H9 (cell line): ENCODE data around the gene ATXN7L3B. TPM values are rescaled to one million over a fixed set of nuclear protein-coding genes. Genes with fewer than 3 reads are reported as not detected.

Experiments
- DNase-seq: peaks from one replicate; pipeline ENCODE4 v3.0.0-alpha.2; 2017
- H2AFZ ChIP-seq: one replicate; pipeline ENCODE4 v1.6.1; 2013; ENCODE audit warnings: mild to moderate bottlenecking, low read length, control low read depth, moderate library complexity
- H2AK5ac ChIP-seq: 2 replicates; pipeline ENCODE4 v1.6.1; 2013; ENCODE audit warnings: low read length, control low read depth, mixed read lengths; ENCODE audit not compliant: insufficient read length
- H2BK120ac ChIP-seq: one replicate; pipeline ENCODE4 v1.6.1; 2013; ENCODE audit warnings: low read depth, mild to moderate bottlenecking, low read length, control low read depth, inconsistent platforms; ENCODE audit not compliant: poor library complexity, severe bottlenecking
- H2BK12ac ChIP-seq: 2 replicates; pipeline ENCODE4 v1.6.1; 2013; ENCODE audit warnings: low read length, control low read depth, mixed read lengths, low read depth; ENCODE audit not compliant: insufficient read length
- H2BK15ac ChIP-seq: 2 replicates; pipeline ENCODE4 v1.6.1; 2013; ENCODE audit warnings: low read depth, low read length, control low read depth
- H2BK20ac ChIP-seq: one replicate; pipeline ENCODE4 v1.6.1; 2013; ENCODE audit warnings: low read depth, mild to moderate bottlenecking, low read length, control low read depth, inconsistent platforms; ENCODE audit not compliant: poor library complexity, severe bottlenecking
- H2BK5ac ChIP-seq: 2 replicates; pipeline ENCODE4 v1.6.1; 2013; ENCODE audit warnings: low read length, control low read depth, mixed read lengths; ENCODE audit not compliant: insufficient read length
- H3K14ac ChIP-seq: 2 replicates; pipeline ENCODE4 v1.6.1; 2013; ENCODE audit warnings: low read length, control low read depth; ENCODE audit not compliant: insufficient read depth
- H3K18ac ChIP-seq: 2 replicates; pipeline ENCODE4 v1.6.1; 2013; ENCODE audit warnings: low read depth, mild to moderate bottlenecking, mixed read lengths, low read length, control low read depth; ENCODE audit not compliant: insufficient read length
- H3K23ac ChIP-seq: 2 replicates; pipeline ENCODE4 v1.6.1; 2013; ENCODE audit warnings: low read length, control low read depth, mixed read lengths, low read depth; ENCODE audit not compliant: insufficient read length
- H3K23me2 ChIP-seq: 2 replicates; pipeline ENCODE4 v1.6.1; 2013; ENCODE audit warnings: low read depth, mild to moderate bottlenecking, mixed read lengths, low read length, control low read depth; ENCODE audit not compliant: insufficient read length, poor library complexity, severe bottlenecking
- H3K27ac ChIP-seq: 2 replicates; pipeline ENCODE4 v1.5.1; 2013; ENCODE audit warnings: low read length, control low read depth, mixed read lengths, low read depth; ENCODE audit not compliant: insufficient read length
- H3K27me3 ChIP-seq: 2 replicates; pipeline ENCODE4 v1.6.1; 2013; ENCODE audit warnings: low read length, control low read depth, inconsistent platforms; ENCODE audit not compliant: insufficient read depth
- H3K4ac ChIP-seq: 2 replicates; pipeline ENCODE4 v1.6.1; 2013; ENCODE audit warnings: low read depth, mild to moderate bottlenecking, control low read depth, inconsistent platforms, low read length, moderate library complexity
- H3K4me1 ChIP-seq: 2 replicates; pipeline ENCODE4 v1.6.1; 2013; ENCODE audit warnings: low read length, control low read depth, inconsistent platforms; ENCODE audit not compliant: insufficient read depth
- H3K4me2 ChIP-seq: 2 replicates; pipeline ENCODE4 v1.6.1; 2013; ENCODE audit warnings: low read length, control low read depth, mixed read lengths; ENCODE audit not compliant: insufficient read length, insufficient read depth
- H3K56ac ChIP-seq: 2 replicates; pipeline ENCODE4 v1.6.1; 2013; ENCODE audit warnings: low read depth, mild to moderate bottlenecking, mixed read lengths, low read length, control low read depth; ENCODE audit not compliant: insufficient read length
- H3K79me1 ChIP-seq: 2 replicates; pipeline ENCODE4 v1.6.1; 2013; ENCODE audit warnings: low read depth, mild to moderate bottlenecking, moderate library complexity, low read length, control low read depth, inconsistent platforms; ENCODE audit not compliant: insufficient read depth, poor library complexity, severe bottlenecking
- H3K79me2 ChIP-seq: 2 replicates; pipeline ENCODE4 v1.6.1; 2013; ENCODE audit warnings: low read length, control low read depth, inconsistent platforms; ENCODE audit not compliant: insufficient read depth
- H3K9ac ChIP-seq: 2 replicates; pipeline ENCODE4 v1.6.1; 2013; ENCODE audit warnings: low read length, control low read depth, mixed read lengths; ENCODE audit not compliant: insufficient read length; ENCODE audit errors: extremely low read depth
- H3K9me3 ChIP-seq: one replicate; pipeline ENCODE4 v1.6.1; 2013; ENCODE audit warnings: low read depth, low read length, inconsistent platforms; ENCODE audit not compliant: control insufficient read depth
- H3T11ph ChIP-seq: one replicate; pipeline ENCODE4 v1.6.1; 2013; ENCODE audit warnings: mild to moderate bottlenecking, low read length, control low read depth, inconsistent platforms
- H4K20me1 ChIP-seq: one replicate; pipeline ENCODE4 v1.6.1; 2013; ENCODE audit not compliant: control insufficient read depth, insufficient read length, insufficient read depth
- H4K5ac ChIP-seq: 2 replicates; pipeline ENCODE4 v1.6.1; 2013; ENCODE audit warnings: low read depth, mild to moderate bottlenecking, mixed read lengths, low read length, control low read depth; ENCODE audit not compliant: insufficient read length
- H4K8ac ChIP-seq: replicated peaks from 2 replicates; pipeline ENCODE4 v1.6.1; 2013; ENCODE audit warnings: low read length, control low read depth, mixed read lengths, low read depth; ENCODE audit not compliant: insufficient read length
- H4K91ac ChIP-seq: 2 replicates; pipeline ENCODE4 v1.6.1; 2013; ENCODE audit warnings: low read depth, mild to moderate bottlenecking, moderate library complexity, mixed read lengths, low read length, control low read depth; ENCODE audit not compliant: insufficient read length
- H3K27ac Mint-ChIP-seq, 3 experiments: 2 replicates in 2 of 3; 3 replicates in 1 of 3; pipeline ENCODE4 v1.8.0; 2020 to 2021; ENCODE audit warnings: mixed read lengths in 3 of 3, mild to moderate bottlenecking in 1 of 3, moderate library complexity in 1 of 3
- H3K27me3 Mint-ChIP-seq: 2 replicates; pipeline ENCODE4 v1.8.0; 2021; ENCODE audit warnings: low read depth, mild to moderate bottlenecking, moderate library complexity, mixed read lengths
- H3K36me3 Mint-ChIP-seq, 3 experiments: 2 replicates in 2 of 3; 3 replicates in 1 of 3; pipeline ENCODE4 v1.8.0; 2020 to 2021; ENCODE audit warnings: low read depth in 3 of 3, mixed read lengths in 3 of 3; ENCODE audit not compliant: insufficient read depth in 1 of 3
- H3K4me1 Mint-ChIP-seq, 2 experiments: 2 replicates each; pipeline ENCODE4 v1.8.0; 2020; ENCODE audit warnings: mixed read lengths in 2 of 2
- H3K4me3 Mint-ChIP-seq, 2 experiments: 2 replicates in 1 of 2; 3 replicates in 1 of 2; pipeline ENCODE4 v1.8.0; 2020 to 2021; ENCODE audit warnings: mild to moderate bottlenecking in 2 of 2, mixed read lengths in 2 of 2, moderate library complexity in 1 of 2
- H3K9me3 Mint-ChIP-seq, 2 experiments: 2 replicates in 1 of 2; 3 replicates in 1 of 2; pipeline ENCODE4 v1.8.0; 2020; ENCODE audit warnings: mild to moderate bottlenecking in 2 of 2, mixed read lengths in 2 of 2, moderate library complexity in 1 of 2
- WGBS: extraction: QIAGEN DNeasy Blood & Tissue Kit; methylation state at CpG from one replicate; pipeline ENCODE4 v1.1.7; 2013; ENCODE audit warnings: missing lambda C conversion rate, low lambda C conversion rate, mixed read lengths; ENCODE audit not compliant: insufficient read length; ENCODE audit errors: extremely low coverage; 5-methylcytosine and 5-hydroxymethylcytosine counted together
- total RNA-seq: library from RNA; stranded (reverse); gene quantifications from 2 replicates; pipeline ENCODE4 v1.2.1, GENCODE V29; 2021
- TF ChIP-seq, protein P1 (sequence below): fragments of 200-600 bp; sonication (generic); conservative IDR thresholded peaks from 3 replicates; pipeline ENCODE4 v1.8.0; 2021; ENCODE audit warnings: antibody characterized with exemption, mild to moderate bottlenecking

ATXN7L3B gene
- total RNA-seq, 1 experiment from 2014 or later: 35.3 TPM

DNA sequence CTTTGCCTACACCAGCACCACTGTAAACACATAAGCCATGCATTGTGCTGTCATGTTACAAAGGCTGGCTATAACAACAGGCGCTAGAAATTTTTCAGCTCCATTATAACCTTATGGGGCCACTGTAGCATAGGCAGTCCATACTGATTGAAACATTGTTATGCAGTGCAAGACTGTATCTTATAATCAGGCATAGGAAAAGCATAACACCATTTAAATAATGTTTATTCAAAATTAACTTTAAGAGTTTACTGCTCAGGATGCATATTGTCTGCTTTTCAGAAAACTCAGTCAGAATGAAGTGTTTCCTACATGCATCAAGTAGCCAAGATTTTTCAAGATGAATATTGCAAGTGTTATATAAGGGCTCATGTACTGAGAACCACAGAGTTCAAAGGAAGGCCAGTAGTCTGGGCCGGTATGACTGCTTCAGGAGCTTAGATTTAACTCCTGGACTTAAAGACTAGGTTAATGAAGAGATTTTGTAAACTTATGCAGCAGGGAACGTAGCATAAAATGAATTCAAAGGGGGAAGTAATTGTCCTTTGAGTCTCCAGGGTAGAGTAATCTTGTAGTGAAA, 46.9 kb downstream of the ATXN7L3B start:
- H3K27ac Mint-ChIP-seq: no peak overlapping the region; a peak in 1 of 7 replicates
- Histone ChIP-seq H2AFZ (no peak overlapping the region), H3T11ph (no peak overlapping the region), H2BK120ac (no peak overlapping the region), H3K23ac (no peak overlapping the region), H3K4ac (no peak overlapping the region), H3K4me2 (no peak overlapping the region), H3K79me2 (no peaks in the 10 kb centered on the region), H3K27me3 (no peaks in the 10 kb centered on the region), H3K14ac (no peak overlapping the region), H3K4me1 (no peaks in the 10 kb centered on the region; the same call in 1 of the 2 replicates), H3K27ac (no peak overlapping the region), H3K23me2 (no peaks in the 10 kb centered on the region), H2BK5ac (no peak overlapping the region), H2BK15ac (no peak overlapping the region), H3K9ac (no peak overlapping the region), H3K18ac (no peak overlapping the region), H2BK12ac (no peak overlapping the region), H2BK20ac (no peak overlapping the region), H2AK5ac (no peak overlapping the region), H4K91ac (no peak overlapping the region), H3K9me3 (no peaks in the 10 kb centered on the region), H3K56ac (no peak overlapping the region), H4K8ac (no peak overlapping the region), H4K20me1 (no peaks in the 10 kb centered on the region), H4K5ac (no peak overlapping the region), H3K79me1 (no peaks in the 10 kb centered on the region)
- H3K4me3 Mint-ChIP-seq: no peak overlapping the region
- no peaks in the 10 kb centered on the region for H3K27me3 Mint-ChIP-seq
- H3K36me3 Mint-ChIP-seq: peaks cover 0 to 7% (median 2%) of the 10 kb centered on the region in 3 experiments; a peak in 2 of 7 replicates
- no CpG with 5 or more reads among the region's 3 CpGs for WGBS
- TF ChIP-seq, protein P1, sequence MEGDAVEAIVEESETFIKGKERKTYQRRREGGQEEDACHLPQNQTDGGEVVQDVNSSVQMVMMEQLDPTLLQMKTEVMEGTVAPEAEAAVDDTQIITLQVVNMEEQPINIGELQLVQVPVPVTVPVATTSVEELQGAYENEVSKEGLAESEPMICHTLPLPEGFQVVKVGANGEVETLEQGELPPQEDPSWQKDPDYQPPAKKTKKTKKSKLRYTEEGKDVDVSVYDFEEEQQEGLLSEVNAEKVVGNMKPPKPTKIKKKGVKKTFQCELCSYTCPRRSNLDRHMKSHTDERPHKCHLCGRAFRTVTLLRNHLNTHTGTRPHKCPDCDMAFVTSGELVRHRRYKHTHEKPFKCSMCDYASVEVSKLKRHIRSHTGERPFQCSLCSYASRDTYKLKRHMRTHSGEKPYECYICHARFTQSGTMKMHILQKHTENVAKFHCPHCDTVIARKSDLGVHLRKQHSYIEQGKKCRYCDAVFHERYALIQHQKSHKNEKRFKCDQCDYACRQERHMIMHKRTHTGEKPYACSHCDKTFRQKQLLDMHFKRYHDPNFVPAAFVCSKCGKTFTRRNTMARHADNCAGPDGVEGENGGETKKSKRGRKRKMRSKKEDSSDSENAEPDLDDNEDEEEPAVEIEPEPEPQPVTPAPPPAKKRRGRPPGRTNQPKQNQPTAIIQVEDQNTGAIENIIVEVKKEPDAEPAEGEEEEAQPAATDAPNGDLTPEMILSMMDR: no peak
- peaks cover 0 to 2% of the 10 kb centered on the region in 2 experiments; a peak in 1 of 5 replicates for H3K9me3 Mint-ChIP-seq
- peaks cover 12 to 17% of the 10 kb centered on the region in 2 experiments for H3K4me1 Mint-ChIP-seq
- DNase-seq: no peak
